Psoas muscle (tissue), 8 donors: ENCODE results near the gene PLXNB2. TPM values are rescaled to one million over a fixed set of nuclear protein-coding genes. Genes with fewer than 3 reads are reported as not detected.

ENCODE experiments used
- ATAC-seq, 4 donors: fragments of 200-7000 bp; cut with Tn5 transposase; one replicate each; pipeline ENCODE4 v1.9.1; 2020; ENCODE audit warnings: moderate library complexity in 3 of 4, mild to moderate bottlenecking in 2 of 4
- DNase-seq, 2 donors: peaks; one replicate each; pipeline ENCODE4 v3.0.0-alpha.2; 2020
- H3K27ac ChIP-seq: fragments of 200-600 bp; one replicate; pipeline ENCODE4 v1.8.0; 2022
- H3K27me3 ChIP-seq, 3 donors: fragments of 200-600 bp in 1 of 3; one replicate each; pipeline versions ENCODE4 v1.6.1 to v1.8.0; 2013 to 2022; ENCODE audit warnings: low read length in 2 of 3, mild to moderate bottlenecking in 2 of 3, moderate library complexity in 1 of 3; ENCODE audit not compliant: insufficient read depth in 3 of 3
- H3K36me3 ChIP-seq, 2 donors: fragments of 200-600 bp in 1 of 2; one replicate each; pipeline versions ENCODE4 v1.6.1 to v1.8.0; 2013 to 2022; ENCODE audit warnings: low read depth in 1 of 2, mild to moderate bottlenecking in 1 of 2, moderate library complexity in 1 of 2; ENCODE audit not compliant: insufficient read depth in 1 of 2
- H3K4me1 ChIP-seq: fragments of 200-600 bp; one replicate; pipeline ENCODE4 v1.8.0; 2022
- H3K4me3 ChIP-seq: fragments of 200-600 bp; one replicate; pipeline ENCODE4 v1.8.0; 2022; ENCODE audit warnings: mild to moderate bottlenecking
- H3K9me3 ChIP-seq: fragments of 200-600 bp; one replicate; pipeline ENCODE4 v1.8.0; 2022
- CTCF ChIP-seq: fragments of 200-600 bp; IDR thresholded peaks from one replicate; pipeline ENCODE4 v1.8.0; 2022; ENCODE audit warnings: antibody characterized with exemption
- WGBS, 3 donors: extraction: QIAGEN DNeasy Blood & Tissue Kit; methylation state at CpG; one replicate each; pipeline versions ENCODE4 v1.1.6 to v1.1.7; 2013; 5-methylcytosine and 5-hydroxymethylcytosine counted together
- intact Hi-C, 2 donors: fragments of 100-400 bp; cut with DNase I; formaldehyde crosslinking; loops; one replicate each; pipeline versions ENCODE4 v1.11.0 to v1.14.2; 2022
- polyA plus RNA-seq, 3 donors: library from polyadenylated mRNA; stranded (reverse); fragments of 200-250 nt; gene quantifications; one replicate each; pipeline ENCODE4 v1.2.3, GENCODE V29; 2013
- total RNA-seq, 4 donors: library from RNA; stranded (reverse); fragmentation: NEBNext Ultra II Directional in 2 of 4; extraction: Animal tissue kit (Norgen Biotek cat#: 25700) in 2 of 4; gene quantifications; one replicate each; pipeline versions ENCODE4 v1.2.1 to v1.2.4, GENCODE V29; 2021 to 2023
- donor health status: healthy with polysubstance abuse.
- donor health status: DM: no; HTN: no; CAD: no; lungs with moderate emphysema.
- donor health status: Bipolar disorder and iron deficiency.
- donor health status: healthy.
- donor health status: DM: yes; HTN: yes; CAD: no.
- donor health status: DM: no; HTN: no; CAD: no.
- donor health status: DM: no; HTN: no; CAD: no.
- donor health status: DM: yes; HTN: yes; CAD: no.

PLXNB2 gene
- total and polyA plus RNA-seq, 7 donors, result 3.9 to 43.7 (median 13.6) TPM

- Histone ChIP-seq H3K4me1 (no peaks in the 10 kb centered on the region), H3K4me3 (no peak overlapping the region), H3K9me3 (no peaks in the 10 kb centered on the region), H3K27ac (no peak overlapping the region), H3K27me3 (no peaks in the 10 kb centered on the region), H3K36me3 (peaks cover 3 to 16% of the 10 kb centered on the region in 2 donors)
- WGBS, 3 donors, result 61 to 70% (median 68%) methylated on average over 2 of the region's 2 CpGs
- intact Hi-C loops, result no loop called here
- TF ChIP-seq CTCF, result no peak
- DNase-seq (no peak), ATAC-seq (no peak)
These were observed 40.6 kb upstream of the PLXNB2 start for GRCh38 chr22:50348058-50348457.

DNA sequence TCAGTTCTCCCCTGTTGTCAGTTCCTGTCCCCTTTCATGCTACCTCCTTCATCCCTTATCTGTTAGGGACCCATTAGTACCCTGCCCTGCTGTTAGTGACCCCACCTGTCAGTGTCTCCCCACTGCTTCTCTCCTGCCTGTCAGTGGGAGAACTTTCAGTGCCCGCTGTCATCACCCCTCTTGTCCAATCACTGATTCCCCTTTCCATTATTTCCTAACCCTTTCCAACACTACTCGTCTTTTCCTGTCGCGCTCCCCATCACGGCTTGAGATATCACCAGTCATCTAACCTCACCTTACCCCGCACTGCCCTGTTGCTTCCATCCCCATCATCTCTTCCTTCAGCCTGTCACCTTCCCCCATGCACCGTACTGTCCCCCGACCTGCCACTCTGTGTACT lies 39.7 kb upstream of the PLXNB2 start:
- H3K4me1 ChIP-seq, result peaks cover 5% of the 10 kb centered on the region
- H3K36me3 ChIP-seq, result peaks cover 0 to 9% of the 10 kb centered on the region in 2 donors
- no peaks in the 10 kb centered on the region for H3K9me3 ChIP-seq
- no peak for TF ChIP-seq CTCF
- H3K4me3 ChIP-seq, result no peak overlapping the region
- ATAC-seq (no peak), DNase-seq (no peak)
- intact Hi-C loops, result no loop called here
- H3K27me3 ChIP-seq, result no peaks in the 10 kb centered on the region
- 79 to 87% (median 79%) methylated on average over 8 of the region's 8 CpGs for whole genome bisulfite sequencing, 3 donors
- H3K27ac ChIP-seq, result no peak overlapping the region

- DNase-seq (no peak), ATAC-seq (no peak)
- H3K9me3 ChIP-seq, result no peaks in the 10 kb centered on the region
- peaks cover 5% of the 10 kb centered on the region for H3K4me1 ChIP-seq
- no peak overlapping the region for H3K27ac ChIP-seq
- 62 to 69% (median 67%) methylated on average over 8 of the region's 8 CpGs for WGBS, 3 donors
- H3K4me3 ChIP-seq, result no peak overlapping the region
- intact Hi-C loops, result no loop called here
- no peaks in the 10 kb centered on the region for H3K27me3 ChIP-seq
- no peak for TF ChIP-seq CTCF
- peaks cover 0 to 3% of the 10 kb centered on the region in 2 donors for H3K36me3 ChIP-seq
These were observed 39.0 kb upstream of the PLXNB2 start for GRCh38 chr22:50346470-50346869.

DNA sequence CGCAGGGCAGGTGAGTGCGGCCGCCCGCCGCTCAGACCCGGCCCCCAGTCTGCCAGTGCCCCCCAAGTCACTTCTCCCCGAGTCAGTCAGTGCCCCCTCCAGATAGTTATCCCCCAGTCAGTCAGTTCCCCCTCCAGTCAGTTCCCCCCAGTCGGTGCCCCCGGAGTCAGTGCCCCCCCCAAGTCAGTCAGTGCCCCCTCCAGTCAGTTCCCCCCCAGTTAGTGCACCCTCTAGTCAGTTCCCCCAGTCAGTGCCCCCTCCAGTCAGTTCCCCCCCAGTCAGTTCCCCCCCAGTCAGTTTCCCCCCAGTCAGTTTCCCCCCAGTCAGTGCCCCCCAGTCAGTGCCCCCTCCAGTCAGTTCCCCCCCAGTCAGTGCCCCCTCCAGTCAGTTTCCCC lies 36.1 kb upstream of the PLXNB2 start:
- peak overlapping the region; percentile 83 for H3K27ac ChIP-seq
- ATAC-seq, result no peak
- intact Hi-C loops, result loop anchor here in 1 of 2 donors (5.0 kb wide), 1 partner anchor 91 kb away; the partner anchor contains the start of gene HDAC10

More for the DNA sequence above, 36.1 kb upstream of the PLXNB2 start:
- no peak for DNase-seq
- WGBS, 3 donors, result 0 to 7% (median 0%) methylated on average over 2 to 9 of the region's 9 CpGs
- peaks cover 5% of the 10 kb centered on the region for H3K4me1 ChIP-seq
- H3K4me3 ChIP-seq, result peak overlapping the region; percentile 87
- TF ChIP-seq CTCF, result no peak
- no peaks in the 10 kb centered on the region for H3K36me3 ChIP-seq
- no peaks in the 10 kb centered on the region for H3K27me3 ChIP-seq
- H3K9me3 ChIP-seq, result no peaks in the 10 kb centered on the region
